GM21447 (cell line): ENCODE results near the gene MAPK8IP2.
"Not testable (repeated sequence)": the region's sequence is repeated elsewhere in the genome, so short reads cannot be mapped to it uniquely, and the experiment has no call there.

Experiments
- ATAC-seq: cut with Tn5 transposase; IDR thresholded peaks from one replicate; pipeline ENCODE4 v1.9.1; 2021; ENCODE audit not compliant: unreplicated experiment

MAPK8IP2 gene

GRCh38 chr22:50633771-50634170 is 33.2 kb downstream of the MAPK8IP2 start:
- ATAC-seq: no peak

DNA sequence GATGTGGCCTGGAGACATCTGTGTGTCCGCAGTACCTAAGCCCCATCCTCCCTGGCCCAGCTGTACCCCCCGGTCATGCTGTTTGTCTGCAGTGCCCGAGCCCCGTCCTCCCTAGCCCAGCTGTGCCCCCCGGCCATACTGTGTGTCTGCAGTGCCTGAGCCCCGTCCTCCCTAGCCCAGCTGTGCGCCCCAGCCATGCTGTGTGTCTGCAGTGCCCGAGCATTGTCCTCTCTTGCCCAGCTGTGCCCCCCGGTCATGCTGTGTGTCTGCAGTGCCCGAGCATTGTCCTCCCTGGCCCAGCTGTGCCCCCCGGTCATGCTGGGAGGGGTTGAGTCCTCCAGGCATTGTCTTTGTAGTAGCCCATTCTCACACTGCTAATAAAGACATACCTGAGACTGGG is 35.0 kb downstream of the MAPK8IP2 start:
- ATAC-seq: no peak

DNA sequence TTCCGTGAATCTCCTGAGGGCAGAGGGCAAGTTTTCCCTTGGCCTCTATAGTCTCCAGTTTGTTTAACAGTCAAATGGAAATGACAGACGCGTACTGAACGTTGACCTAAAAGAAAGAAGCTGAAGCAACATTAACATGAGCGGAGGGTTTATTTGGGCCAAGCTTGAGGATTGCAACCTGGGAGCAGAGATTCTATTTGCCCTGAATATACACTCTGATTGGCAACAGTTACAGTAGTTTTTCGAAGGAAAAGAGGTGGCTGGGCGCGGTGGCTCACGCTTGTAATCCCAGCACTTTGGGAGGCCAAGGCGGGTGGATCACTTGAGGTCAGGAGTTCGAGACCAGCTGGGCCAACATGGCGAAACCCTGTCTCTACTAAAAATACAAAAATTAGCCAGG is 39.7 kb downstream of the MAPK8IP2 start:
- not testable (repeated sequence) for ATAC-seq

DNA sequence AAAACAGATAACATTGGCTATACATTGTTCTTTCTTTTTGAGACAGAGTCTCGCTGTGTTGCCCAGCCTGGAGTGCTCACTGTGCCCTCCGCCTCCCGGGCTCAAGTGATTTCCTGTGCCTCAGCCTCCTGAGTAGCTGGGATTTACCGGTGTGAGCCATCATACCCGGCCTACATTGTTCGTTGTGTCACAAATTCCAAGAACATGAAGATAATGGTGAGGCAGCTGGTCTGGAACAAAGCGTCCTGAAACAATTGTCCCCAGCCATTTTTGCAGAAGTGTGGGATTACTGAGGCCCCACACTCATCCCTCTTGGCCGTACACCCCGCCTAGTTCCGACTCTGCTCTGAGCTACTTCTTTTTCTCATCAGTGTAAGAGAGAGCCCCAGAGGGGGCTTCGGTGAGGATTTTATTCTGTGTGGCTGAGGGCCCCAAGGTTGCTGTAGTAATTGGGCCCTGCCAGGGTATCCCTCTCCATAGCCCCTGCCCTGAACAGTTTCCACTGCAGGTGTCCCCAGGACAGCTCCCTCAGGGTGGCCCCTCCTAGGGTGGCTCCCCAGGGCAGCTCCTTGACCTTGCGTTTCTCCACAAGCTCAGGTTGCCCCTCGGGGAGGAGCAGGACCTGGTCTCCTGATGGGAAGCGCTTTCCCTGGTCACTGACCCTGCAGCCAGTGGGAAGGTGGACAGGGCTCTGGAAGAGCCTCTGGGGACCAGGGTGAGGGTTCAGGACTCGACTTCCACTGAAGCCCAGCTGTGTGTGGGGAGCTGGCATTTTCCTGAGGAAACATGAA is 40.5 kb downstream of the MAPK8IP2 start:
- no peak for ATAC-seq

- ATAC-seq: no peak
Observed at GRCh38 chr22:50641696-50642607, 41.4 kb downstream of the MAPK8IP2 start.

- ATAC-seq: not testable (repeated sequence)
Observed at GRCh38 chr22:50643021-50643820, 42.6 kb downstream of the MAPK8IP2 start.

DNA sequence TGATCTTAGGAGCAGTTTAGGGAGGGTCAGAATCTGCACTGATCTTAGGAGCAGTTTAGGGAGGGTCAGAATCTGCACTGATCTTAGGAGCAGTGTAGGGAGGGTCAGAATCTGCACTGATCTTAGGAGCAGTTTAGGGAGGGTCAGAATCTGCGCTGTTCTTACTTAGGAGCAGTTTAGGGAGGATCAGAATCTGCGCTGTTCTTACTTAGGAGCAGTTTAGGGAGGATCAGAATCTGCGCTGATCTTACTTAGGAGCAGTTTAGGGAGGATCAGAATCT is 43.2 kb downstream of the MAPK8IP2 start:
- not testable (repeated sequence) for ATAC-seq

- ATAC-seq: no peak
Observed at GRCh38 chr22:50653256-50653655, 52.7 kb downstream of the MAPK8IP2 start.

DNA sequence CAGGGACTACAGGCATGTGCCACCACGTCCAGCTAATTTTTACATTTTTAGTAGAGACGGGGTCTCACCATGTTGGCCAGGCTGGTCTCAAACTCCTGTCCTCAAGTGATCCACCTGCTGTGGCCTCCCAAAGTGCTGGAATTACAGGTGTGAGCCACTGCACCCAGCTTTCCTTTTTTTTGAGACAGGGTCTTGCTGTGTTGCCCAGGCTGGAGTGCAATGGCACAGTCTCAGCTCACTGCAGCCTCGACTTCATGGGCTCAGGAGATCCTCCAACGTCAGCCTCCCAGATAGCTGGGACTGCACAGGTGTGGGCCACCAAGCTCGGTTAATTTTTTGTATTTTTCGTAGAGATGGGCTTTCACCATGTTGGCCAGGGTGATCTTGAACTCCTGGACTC is 54.1 kb downstream of the MAPK8IP2 start:
- not testable (repeated sequence) for ATAC-seq

DNA sequence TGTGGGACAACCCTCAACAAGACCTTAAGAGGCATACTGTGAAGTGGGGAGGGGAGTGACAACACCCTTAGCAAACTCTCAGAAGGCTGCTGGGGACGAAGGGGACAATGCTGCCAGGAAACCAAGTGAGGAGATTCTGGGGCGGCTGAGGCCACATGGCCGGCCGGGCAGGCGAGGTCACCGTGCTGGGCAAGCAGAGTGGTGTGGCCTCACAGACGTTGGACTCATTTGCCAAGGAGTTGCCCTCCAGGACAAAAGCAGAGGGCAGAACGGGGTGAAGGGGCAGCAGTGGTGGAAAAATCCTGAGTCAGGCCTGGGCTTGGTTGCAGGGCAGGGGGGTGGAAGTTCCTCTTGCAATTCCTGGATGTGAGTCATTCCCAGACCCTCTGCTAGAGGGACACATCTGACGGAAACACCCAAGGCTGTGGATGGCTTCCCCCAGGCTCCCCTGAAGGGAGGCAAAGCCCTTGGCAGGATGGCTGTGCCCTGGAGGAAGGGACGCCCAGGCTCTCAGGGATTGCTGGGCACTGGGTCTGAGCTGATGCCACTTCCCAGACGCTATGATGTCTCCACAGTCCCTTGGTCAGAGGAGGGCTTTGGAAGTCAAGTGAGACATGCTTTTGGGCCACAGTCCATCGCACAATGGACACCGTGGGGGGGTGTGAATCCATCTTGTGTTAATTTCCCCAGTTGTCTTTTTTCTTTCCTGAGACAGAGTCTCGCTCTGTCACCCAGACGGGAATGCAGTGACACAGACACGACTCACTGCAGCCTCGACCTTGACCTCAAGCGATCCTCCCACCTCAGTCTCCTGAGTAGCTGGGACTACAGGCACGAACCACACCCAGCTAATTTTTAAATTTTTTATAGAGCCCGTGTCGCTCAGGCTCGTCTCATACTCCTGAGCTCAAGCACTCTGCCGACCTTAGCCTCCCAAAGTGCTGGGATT is 55.8 kb downstream of the MAPK8IP2 start:
- no peak for ATAC-seq

DNA sequence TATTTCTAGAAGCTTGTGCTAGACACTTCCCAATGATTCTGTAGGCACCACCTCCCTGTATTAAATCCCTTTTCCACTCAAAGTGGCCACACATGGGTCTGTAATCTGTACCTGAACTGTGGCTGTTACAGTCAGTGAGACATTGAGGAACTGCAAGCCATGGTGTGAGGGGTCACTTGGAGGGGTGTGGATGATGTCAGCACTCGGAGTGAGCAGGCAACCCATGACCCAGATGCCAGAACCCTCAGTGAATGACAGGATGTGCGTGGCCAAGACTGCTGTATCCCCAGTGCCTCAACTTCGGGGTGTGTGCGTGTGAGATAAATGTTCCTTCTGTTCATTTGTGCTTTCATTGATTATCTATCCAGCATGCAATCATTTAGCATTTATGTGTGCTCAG is 57.3 kb downstream of the MAPK8IP2 start:
- no peak for ATAC-seq

DNA sequence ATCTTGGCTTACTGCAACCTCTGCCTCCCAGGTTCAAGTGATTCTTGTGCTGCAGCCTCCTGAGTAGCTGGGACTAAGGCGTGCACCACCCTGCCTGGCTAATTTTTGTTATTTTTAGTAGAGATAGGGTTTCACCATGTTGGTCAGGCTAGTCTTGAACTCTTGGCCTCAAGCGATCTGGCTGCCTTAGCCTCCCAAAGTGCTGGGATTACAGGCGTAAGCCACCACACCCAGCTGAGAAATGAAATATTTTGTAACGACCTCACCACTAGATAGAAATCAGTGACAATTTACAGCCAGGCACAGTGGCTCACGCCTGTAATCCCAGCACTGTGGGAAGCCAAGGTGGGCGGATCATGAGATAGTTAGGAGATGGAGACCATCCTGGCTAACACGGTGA is 59.1 kb downstream of the MAPK8IP2 start:
- ATAC-seq: not testable (repeated sequence)

- no peak for ATAC-seq
Observed at GRCh38 chr22:50660306-50660705, 59.7 kb downstream of the MAPK8IP2 start.
